ENCODE measurements around the gene SLC22A2.

The SLC22A2 gene

GRCh38 chr6:160207618-160208017, 51.0 kb downstream of the SLC22A2 start:
- no peak for DNase-seq (ENCODE audit: low read depth)

GRCh38 chr6:160204710-160205109, 53.9 kb downstream of the SLC22A2 start:
- DNase-seq (ENCODE audit: low read depth) = no peak

- DNase-seq (ENCODE audit: low read depth) = no peak
Observed at GRCh38 chr6:160203953-160204352, 54.7 kb downstream of the SLC22A2 start.

- DNase-seq (ENCODE audit: low read depth) = no peak
Observed at GRCh38 chr6:160203522-160203921, 55.1 kb downstream of the SLC22A2 start.

- DNase-seq (ENCODE audit: low read depth) = no peak
Observed at GRCh38 chr6:160203076-160203475, 55.5 kb downstream of the SLC22A2 start.

- no peak for DNase-seq (ENCODE audit: low read depth)
Observed at GRCh38 chr6:160202411-160202810, 56.2 kb downstream of the SLC22A2 start.

GRCh38 chr6:160201061-160201460, 57.6 kb downstream of the SLC22A2 start:
- DNase-seq (ENCODE audit: low read depth) = no peak

GRCh38 chr6:160198606-160199211, 59.9 kb downstream of the SLC22A2 start:
- no peak for DNase-seq (ENCODE audit: low read depth)

GRCh38 chr6:160197662-160198061, 61.0 kb downstream of the SLC22A2 start:
- DNase-seq (ENCODE audit: low read depth) = no peak

- DNase-seq (ENCODE audit: low read depth) = no peak
Observed at GRCh38 chr6:160194808-160195207, 63.8 kb downstream of the SLC22A2 start.

GRCh38 chr6:160192840-160193239, 65.8 kb downstream of the SLC22A2 start:
- DNase-seq (ENCODE audit: low read depth) = no peak

GRCh38 chr6:160190973-160191372, 67.6 kb downstream of the SLC22A2 start:
- DNase-seq (ENCODE audit: low read depth) = no peak

GRCh38 chr6:160190081-160190480, 68.5 kb downstream of the SLC22A2 start:
- DNase-seq (ENCODE audit: low read depth) = no peak

- DNase-seq (ENCODE audit: low read depth) = no peak
Observed at GRCh38 chr6:160188773-160189172, 69.8 kb downstream of the SLC22A2 start.

- DNase-seq (ENCODE audit: low read depth) = no peak
Observed at GRCh38 chr6:160180706-160181105, 77.9 kb downstream of the SLC22A2 start.

- DNase-seq (ENCODE audit: low read depth) = no peak
Observed at GRCh38 chr6:160178271-160178670, 80.3 kb downstream of the SLC22A2 start.

- no peak for DNase-seq (ENCODE audit: low read depth)
Observed at GRCh38 chr6:160177220-160177619, 81.4 kb downstream of the SLC22A2 start.

GRCh38 chr6:160174681-160175080, 83.9 kb downstream of the SLC22A2 start:
- DNase-seq (ENCODE audit: low read depth) = no peak

- no peak for DNase-seq (ENCODE audit: low read depth)
Observed at GRCh38 chr6:160173806-160174527, 84.7 kb downstream of the SLC22A2 start.

GRCh38 chr6:160172704-160173103, 85.9 kb downstream of the SLC22A2 start:
- no peak for DNase-seq (ENCODE audit: low read depth)

- no peak for DNase-seq (ENCODE audit: low read depth)
Observed at GRCh38 chr6:160170018-160170680, 88.5 kb downstream of the SLC22A2 start.

GRCh38 chr6:160167604-160168399, 90.8 kb downstream of the SLC22A2 start:
- DNase-seq (ENCODE audit: low read depth) = no peak
